Measurements from ENCODE around the gene SGPP2. TPM values are rescaled to one million over a fixed set of nuclear protein-coding genes. Genes with fewer than 3 reads are reported as not detected.

The SGPP2 gene
- total RNA-seq, 2 experiments from 2014 or later: 1.7 TPM

GRCh38 chr2:222563936-222564335 lies 139.6 kb downstream of the SGPP2 start:
- intact Hi-C loops (cut with DNase I, micrococcal nuclease): loop anchor here (2.0 to 5.0 kb wide), 3 partner anchors 245 to 507 kb away; no protein-coding TSS in a partner anchor
- Mint-ChIP-seq H3K36me3 (ENCODE audit: low read depth) (peaks cover 28% of the 10 kb centered on the region), H3K9me3 (no peaks in the 10 kb centered on the region), H3K27ac (no peak overlapping the region), H3K4me3 (no peak overlapping the region), H3K4me1 (ENCODE audit: low read depth) (no peaks in the 10 kb centered on the region), H3K27me3 (no peaks in the 10 kb centered on the region)
- Histone ChIP-seq H3K4me3 (ENCODE audit: low read length) (no peak overlapping the region), H3K36me3 (ENCODE audit: insufficient read depth, low read length) (no peaks in the 10 kb centered on the region), H3K27ac (ENCODE audit: low read depth in 1 of 2, low read length in 2 of 2) (no peak overlapping the region), H3K27me3 (ENCODE audit: control insufficient read depth in 1 of 2, insufficient read depth in 2 of 2, low read length in 2 of 2) (no peaks in the 10 kb centered on the region), H3K4me1 (ENCODE audit: insufficient read depth, low read length) (no peaks in the 10 kb centered on the region), H3K9me3 (ENCODE audit: control insufficient read depth in 1 of 2, insufficient read depth in 1 of 2, low read length in 2 of 2) (no peaks in the 10 kb centered on the region)
- no peak for DNase-seq
- TF ChIP-seq CTCF (IDR thresholded peaks at IDR 0.05): no peak
- ChIA-PET CTCF (no interaction called here), POLR2A (no interaction called here)
- ATAC-seq (ENCODE audit: poor library complexity): no peak

- Histone ChIP-seq H3K27me3 (ENCODE audit: control insufficient read depth in 1 of 2, insufficient read depth in 2 of 2, low read length in 2 of 2) (no peaks in the 10 kb centered on the region), H3K4me1 (ENCODE audit: insufficient read depth, low read length) (no peaks in the 10 kb centered on the region), H3K9me3 (ENCODE audit: control insufficient read depth in 1 of 2, insufficient read depth in 1 of 2, low read length in 2 of 2) (no peaks in the 10 kb centered on the region), H3K27ac (ENCODE audit: low read depth in 1 of 2, low read length in 2 of 2) (no peak overlapping the region), H3K4me3 (ENCODE audit: low read length) (no peak overlapping the region), H3K36me3 (ENCODE audit: insufficient read depth, low read length) (no peaks in the 10 kb centered on the region)
- Mint-ChIP-seq H3K4me1 (ENCODE audit: low read depth) (no peaks in the 10 kb centered on the region), H3K36me3 (ENCODE audit: low read depth) (peaks cover 42% of the 10 kb centered on the region), H3K27me3 (no peaks in the 10 kb centered on the region), H3K4me3 (no peak overlapping the region), H3K27ac (no peak overlapping the region), H3K9me3 (no peaks in the 10 kb centered on the region)
- ChIA-PET POLR2A (no interaction called here), CTCF (no interaction called here)
- DNase-seq (no peak), ATAC-seq (ENCODE audit: poor library complexity) (no peak)
- intact Hi-C loops (cut with DNase I, micrococcal nuclease): no loop called here
- no peak for TF ChIP-seq CTCF (IDR thresholded peaks at IDR 0.05)
Measured at GRCh38 chr2:222566229-222566628, 141.9 kb downstream of the SGPP2 start.

GRCh38 chr2:222568865-222569264 lies 144.5 kb downstream of the SGPP2 start:
- H3K27ac Mint-ChIP-seq: no peak overlapping the region
- no peak overlapping the region for H3K4me3 Mint-ChIP-seq
- ATAC-seq (ENCODE audit: poor library complexity) (no peak), DNase-seq (no peak)
- Histone ChIP-seq H3K4me3 (ENCODE audit: low read length) (no peak overlapping the region), H3K27me3 (ENCODE audit: control insufficient read depth in 1 of 2, insufficient read depth in 2 of 2, low read length in 2 of 2) (no peaks in the 10 kb centered on the region), H3K9me3 (ENCODE audit: control insufficient read depth in 1 of 2, insufficient read depth in 1 of 2, low read length in 2 of 2) (no peaks in the 10 kb centered on the region), H3K27ac (ENCODE audit: low read depth in 1 of 2, low read length in 2 of 2) (no peak overlapping the region), H3K36me3 (ENCODE audit: insufficient read depth, low read length) (peaks cover 16% of the 10 kb centered on the region), H3K4me1 (ENCODE audit: insufficient read depth, low read length) (no peaks in the 10 kb centered on the region)
- H3K36me3 Mint-ChIP-seq (ENCODE audit: low read depth): peaks cover 69% of the 10 kb centered on the region
- no peaks in the 10 kb centered on the region for H3K27me3 Mint-ChIP-seq
- no peak for TF ChIP-seq CTCF (IDR thresholded peaks at IDR 0.05)
- ChIA-PET CTCF (no interaction called here), POLR2A (no interaction called here)
- H3K4me1 Mint-ChIP-seq (ENCODE audit: low read depth): peaks cover 3% of the 10 kb centered on the region
- no peaks in the 10 kb centered on the region for H3K9me3 Mint-ChIP-seq
- intact Hi-C loops (cut with DNase I, micrococcal nuclease): no loop called here
